ENCODE measurements around the gene FADS6. TPM values are rescaled to one million over a fixed set of nuclear protein-coding genes. Genes with fewer than 3 reads are reported as not detected.

The FADS6 gene
- total and polyA plus RNA-seq, 2 of the 13 experiments (the other 11 are each of a cell fraction or from before 2014, with no cell fraction given): 0.11 TPM

DNA sequence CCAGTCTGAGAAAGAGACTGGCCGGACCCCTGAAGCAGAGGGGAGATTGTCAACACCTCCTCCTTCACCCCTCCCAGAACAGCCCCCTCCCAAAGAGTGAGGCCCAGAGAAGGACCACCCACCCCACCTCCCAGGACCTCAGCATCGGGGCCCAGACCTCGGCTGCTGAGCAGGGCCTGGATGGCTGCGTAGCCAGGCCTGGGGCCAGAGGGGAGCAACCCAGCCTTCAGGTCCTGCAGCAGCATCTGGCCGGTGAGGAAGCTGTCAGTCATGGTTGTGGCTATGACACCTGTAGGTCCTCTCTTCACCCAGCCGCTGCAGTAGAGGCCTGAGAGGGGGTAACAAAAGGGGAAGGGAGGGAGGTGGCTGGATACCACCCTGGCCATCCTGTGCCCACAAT lies 30.5 kb downstream of the FADS6 start:
- intact Hi-C loops (cut with micrococcal nuclease; ENCODE audit: unreplicated experiment): loop anchor here (1.0 to 10.0 kb wide), 3 partner anchors 20 to 208 kb away; no protein-coding TSS in a partner anchor
- H3K9me3 ChIP-seq (ENCODE audit: low read length): no peaks in the 10 kb centered on the region
- ATAC-seq (peak; percentile 3; the same call in 2 of the 3 replicates), FAIRE-seq (no peak), DNase-seq (ENCODE audit: low spot score) (no peak)
- H4K20me1 ChIP-seq (ENCODE audit: insufficient read depth, low read length): no peaks in the 10 kb centered on the region
- 92% methylated on average over 2 of the region's 6 CpGs for WGBS (ENCODE audit: low lambda C conversion rate)
- TF ChIP-seq ZNF276 (CRISPR knock-in tag; IDR thresholded peaks at IDR 0.05; ENCODE audit: low read depth) (no peak), ZNF253 (CRISPR knock-in tag; IDR thresholded peaks at IDR 0.05; ENCODE audit: borderline replicate concordance) (0 out of 2 replicates have a peak, but pooled peaks have one; percentile 63)
- H3K79me2 ChIP-seq (ENCODE audit: insufficient read depth, low read length): no peaks in the 10 kb centered on the region
- H3K36me3 ChIP-seq (replicated peaks in 1 of 2; ENCODE audit: control insufficient read depth in 1 of 2, insufficient read depth in 2 of 2, low read length in 2 of 2): peaks cover 3 to 4% of the 10 kb centered on the region in 2 experiments; a peak in 3 of 5 replicates
- H2AFZ ChIP-seq (ENCODE audit: low read length): no peak overlapping the region
- no peak overlapping the region for H3K4me2 ChIP-seq (ENCODE audit: low read depth, low read length)
- BruUV-seq (replicated peaks): no TSS peak
- POLR2A ChIA-PET: interaction anchor here (0.9 to 3.9 kb wide), 7 partner anchors 9 to 126 kb away, joined by 3 to 55 read pairs (median 4); partner anchors contain the start of genes FDXR, NAT9 and RAB37
- H3K9ac ChIP-seq (ENCODE audit: insufficient read depth, low read depth, low read length): no peak overlapping the region
- in situ Hi-C loops (cut with HindIII; ENCODE audit: extremely low pct_ligation_motif_present, low pct_unique_long_range_greater_than_20kb): loop anchor here (5.0 kb wide), 1 partner anchor 71 kb away; no protein-coding TSS in a partner anchor
- H3K4me3 ChIP-seq (replicated peaks in 1 of 3; ENCODE audit: insufficient read depth in 1 of 3, low read depth in 2 of 3, low read length in 3 of 3): no peak overlapping the region
- CTCF ChIA-PET (ENCODE audit: low intra/inter-chr PET ratio, low total read pairs): interaction anchor here (1.0 to 2.6 kb wide), 5 partner anchors 19 to 205 kb away, joined by 3 to 30 read pairs (median 6); no protein-coding TSS in a partner anchor
- H3K27ac ChIP-seq (ENCODE audit: extremely low read length, insufficient read depth, low read length): no peak overlapping the region
- peaks cover 9 to 27% of the 10 kb centered on the region in 2 experiments; a peak in 4 of 5 replicates for H3K27me3 ChIP-seq (ENCODE audit: control insufficient read depth in 1 of 2, insufficient read depth in 2 of 2, low read length in 2 of 2)
- H3K4me1 ChIP-seq (ENCODE audit: insufficient read depth, low read length): peaks cover 38% of the 10 kb centered on the region
